Measurements from ENCODE around the gene PUM1. TPM values are rescaled to one million over a fixed set of nuclear protein-coding genes. Genes with fewer than 3 reads are reported as not detected.
A peak's percentile ranks its signal among the peaks of the same experiment; 100 is the strongest.

Gene PUM1
- total and polyA plus RNA-seq, 7 experiments from 2014 or later, result 114 to 226 (median 154) TPM

DNA sequence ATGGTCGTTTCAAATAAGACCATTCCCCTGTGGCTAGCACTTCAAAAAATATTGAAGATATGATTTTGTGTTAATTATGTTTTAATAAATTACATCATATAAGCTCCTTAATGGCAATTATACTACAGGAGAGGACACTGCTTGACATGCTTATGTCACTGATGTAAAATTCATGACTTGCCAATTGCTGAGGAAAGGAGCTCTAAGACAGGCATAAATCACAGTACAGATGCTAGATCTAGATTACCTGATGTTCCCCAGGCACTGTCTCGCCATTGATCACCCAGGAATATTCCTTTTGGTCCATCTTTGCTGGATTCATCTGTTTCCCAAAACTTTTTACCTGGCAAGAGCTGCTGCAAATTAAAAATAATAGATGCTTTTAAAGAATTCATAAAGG lies 58.8 kb downstream of the PUM1 start:
- no peak overlapping the region for H3K4me3 Mint-ChIP-seq
- H3K36me3 Mint-ChIP-seq, result peaks cover 6 to 49% (median 12%) of the 10 kb centered on the region in 5 donors
- intact Hi-C loops (cut with micrococcal nuclease), result no loop called here
- H3K4me1 Mint-ChIP-seq, result peaks cover 45 to 87% (median 81%) of the 10 kb centered on the region in 7 donors
- ChIA-PET POLR2A (no interaction called here), CTCF (no interaction called here)
- H3K27ac ChIP-seq (ENCODE audit: low read depth, low read length), result no peak overlapping the region
- H3K27me3 ChIP-seq (ENCODE audit: control insufficient read depth in 2 of 2, insufficient read depth in 2 of 2, low read length in 2 of 2), result no peaks in the 10 kb centered on the region
- H3K4me1 ChIP-seq (ENCODE audit: control insufficient read depth in 2 of 2, insufficient read depth in 2 of 2, low read length in 2 of 2), result peaks cover 16 to 20% of the 10 kb centered on the region in 2 donors
- H3K27me3 Mint-ChIP-seq, result no peaks in the 10 kb centered on the region
- no peaks in the 10 kb centered on the region for H3K9me3 ChIP-seq (ENCODE audit: control insufficient read depth in 2 of 3, low read length in 3 of 3)
- H3K9me3 Mint-ChIP-seq, result no peaks in the 10 kb centered on the region
- H3K4me3 ChIP-seq (ENCODE audit: low read length), result no peak overlapping the region
- ATAC-seq (no peak), DNase-seq (no peak)
- H3K36me3 ChIP-seq (ENCODE audit: control insufficient read depth in 2 of 3, insufficient read depth in 3 of 3, low read length in 3 of 3), result peaks cover 3 to 40% (median 16%) of the 10 kb centered on the region in 3 experiments
- no peak overlapping the region for H3K27ac Mint-ChIP-seq

DNA sequence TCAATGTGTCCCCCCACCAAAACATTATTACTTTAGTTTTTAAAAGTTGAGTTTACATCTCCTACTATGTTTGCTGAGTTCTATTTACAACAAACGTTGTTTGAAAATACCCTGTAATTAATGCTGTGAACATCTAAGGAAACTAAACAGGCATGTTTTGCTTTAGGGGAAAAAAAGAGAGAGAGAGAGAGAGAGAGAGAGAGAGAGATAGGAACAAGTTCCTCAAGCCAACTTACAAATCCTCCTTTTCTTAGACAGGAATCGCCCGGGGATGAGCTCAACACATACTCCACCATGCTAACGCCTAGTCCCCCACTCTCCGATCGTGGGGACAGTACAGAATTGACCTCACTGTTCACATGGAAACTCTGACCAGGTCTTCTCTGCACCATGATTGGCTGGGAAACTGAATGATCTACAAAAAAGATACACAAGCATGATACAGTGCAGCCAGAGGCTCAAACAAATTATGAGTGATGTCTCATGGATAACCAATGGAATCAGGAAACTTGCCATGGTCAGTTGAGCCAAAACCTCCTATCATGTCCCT lies 59.8 kb downstream of the PUM1 start:
- no peaks in the 10 kb centered on the region for H3K9me3 ChIP-seq (ENCODE audit: control insufficient read depth in 2 of 3, low read length in 3 of 3)
- ChIA-PET CTCF (no interaction called here), POLR2A (no interaction called here)
- peaks cover 10 to 16% of the 10 kb centered on the region in 2 donors for H3K4me1 ChIP-seq (ENCODE audit: control insufficient read depth in 2 of 2, insufficient read depth in 2 of 2, low read length in 2 of 2)
- no peaks in the 10 kb centered on the region for H3K9me3 Mint-ChIP-seq
- no peak overlapping the region for H3K4me3 Mint-ChIP-seq
- H3K27me3 ChIP-seq (ENCODE audit: control insufficient read depth in 2 of 2, insufficient read depth in 2 of 2, low read length in 2 of 2), result no peaks in the 10 kb centered on the region
- DNase-seq (no peak), ATAC-seq (no peak)
- intact Hi-C loops (cut with micrococcal nuclease), result no loop called here
- H3K4me1 Mint-ChIP-seq, result peaks cover 41 to 82% (median 74%) of the 10 kb centered on the region in 7 donors
- peaks cover 6 to 54% (median 12%) of the 10 kb centered on the region in 5 donors for H3K36me3 Mint-ChIP-seq
- H3K27me3 Mint-ChIP-seq, result no peaks in the 10 kb centered on the region
- H3K36me3 ChIP-seq (ENCODE audit: control insufficient read depth in 2 of 3, insufficient read depth in 3 of 3, low read length in 3 of 3), result peaks cover 3 to 40% (median 16%) of the 10 kb centered on the region in 3 experiments
- H3K27ac ChIP-seq (ENCODE audit: low read depth, low read length), result no peak overlapping the region
- peak overlapping the region in 3 of 9 donors; percentile 7 to 37 (median 30) for H3K27ac Mint-ChIP-seq
- H3K4me3 ChIP-seq (ENCODE audit: low read length), result no peak overlapping the region

DNA sequence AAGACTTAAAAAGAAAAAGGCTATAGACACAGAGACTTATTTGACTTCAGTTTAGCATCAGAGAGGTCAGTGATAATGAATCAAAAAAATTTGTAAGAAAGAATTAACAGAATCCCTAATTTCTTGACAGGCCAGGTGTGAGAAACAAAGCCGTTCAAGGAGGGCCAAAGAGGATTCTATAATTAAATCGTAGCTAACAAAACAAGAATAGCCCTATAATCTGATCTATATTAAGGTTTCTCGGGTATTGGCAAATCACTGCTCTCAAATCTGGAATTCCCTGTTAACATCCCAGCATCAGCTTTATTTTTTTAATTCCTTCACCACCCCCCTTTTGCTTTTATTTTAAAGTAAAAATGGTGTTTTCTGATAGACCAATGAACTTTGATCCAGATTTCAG lies 60.3 kb downstream of the PUM1 start:
- no peak overlapping the region for H3K4me3 ChIP-seq (ENCODE audit: low read length)
- intact Hi-C loops (cut with micrococcal nuclease), result no loop called here
- peaks cover 36 to 77% (median 73%) of the 10 kb centered on the region in 7 donors for H3K4me1 Mint-ChIP-seq
- CTCF ChIA-PET, result no interaction called here
- no peaks in the 10 kb centered on the region for H3K27me3 ChIP-seq (ENCODE audit: control insufficient read depth in 2 of 2, insufficient read depth in 2 of 2, low read length in 2 of 2)
- no peaks in the 10 kb centered on the region for H3K9me3 ChIP-seq (ENCODE audit: control insufficient read depth in 2 of 3, low read length in 3 of 3)
- H3K4me1 ChIP-seq (ENCODE audit: control insufficient read depth in 2 of 2, insufficient read depth in 2 of 2, low read length in 2 of 2), result peaks cover 10 to 11% of the 10 kb centered on the region in 2 donors
- no peaks in the 10 kb centered on the region for H3K27me3 Mint-ChIP-seq
- no peak overlapping the region for H3K27ac ChIP-seq (ENCODE audit: low read depth, low read length)
- H3K9me3 Mint-ChIP-seq, result no peaks in the 10 kb centered on the region
- peak overlapping the region in 3 of 9 donors; percentile 8 to 46 (median 36) for H3K27ac Mint-ChIP-seq
- H3K4me3 Mint-ChIP-seq, result no peak overlapping the region
- ATAC-seq, result no peak
- POLR2A ChIA-PET, result interaction anchor here (0.6 kb wide), 1 partner anchor 1998 kb away, joined by 3 read pairs; no protein-coding TSS in a partner anchor
- no peak for DNase-seq
- peaks cover 3 to 43% (median 16%) of the 10 kb centered on the region in 3 experiments for H3K36me3 ChIP-seq (ENCODE audit: control insufficient read depth in 2 of 3, insufficient read depth in 3 of 3, low read length in 3 of 3)
- peaks cover 7 to 54% (median 13%) of the 10 kb centered on the region in 5 donors for H3K36me3 Mint-ChIP-seq

DNA sequence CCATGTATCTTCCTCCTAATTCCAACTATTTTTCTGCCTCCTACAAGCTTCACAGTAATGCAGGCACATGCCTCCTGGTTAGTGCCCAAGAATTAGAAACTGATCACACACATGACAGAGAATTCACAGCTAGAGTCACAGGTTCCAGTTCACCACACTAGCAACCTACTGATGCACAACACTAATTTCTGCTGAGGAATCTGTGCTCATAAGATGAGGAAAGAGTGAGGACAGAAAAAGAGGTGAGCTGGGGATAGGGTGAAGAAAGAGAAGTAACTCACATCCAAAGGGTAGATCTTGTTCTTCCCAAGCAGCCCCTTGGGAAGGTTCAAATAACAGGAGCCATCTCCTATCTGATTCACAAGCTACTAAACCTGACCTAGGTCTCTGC lies 61.3 kb downstream of the PUM1 start:
- ChIA-PET CTCF (interaction anchor here (0.8 to 1.0 kb wide), 2 partner anchors 10 to 222 kb away, joined by 3 to 4 read pairs; no protein-coding TSS in a partner anchor), POLR2A (interaction anchor here (0.7 kb wide), 1 partner anchor 50 kb away, joined by 3 read pairs; no protein-coding TSS in a partner anchor)
- no peaks in the 10 kb centered on the region for H3K9me3 Mint-ChIP-seq
- DNase-seq, result no peak
- no peaks in the 10 kb centered on the region for H3K9me3 ChIP-seq (ENCODE audit: control insufficient read depth in 2 of 3, low read length in 3 of 3)
- no peak for ATAC-seq
- H3K27me3 ChIP-seq (ENCODE audit: control insufficient read depth in 2 of 2, insufficient read depth in 2 of 2, low read length in 2 of 2), result no peaks in the 10 kb centered on the region
- intact Hi-C loops (cut with micrococcal nuclease), result no loop called here
- H3K27ac Mint-ChIP-seq, result peak overlapping the region in 3 of 9 donors; percentile 13 to 54 (median 43)
- H3K27me3 Mint-ChIP-seq, result no peaks in the 10 kb centered on the region
- H3K4me1 Mint-ChIP-seq, result peaks cover 29 to 71% (median 68%) of the 10 kb centered on the region in 7 donors
- peaks cover 7 to 49% (median 14%) of the 10 kb centered on the region in 5 donors for H3K36me3 Mint-ChIP-seq
- H3K4me3 ChIP-seq (ENCODE audit: low read length), result no peak overlapping the region
- H3K36me3 ChIP-seq (ENCODE audit: control insufficient read depth in 2 of 3, insufficient read depth in 3 of 3, low read length in 3 of 3), result peaks cover 3 to 49% (median 16%) of the 10 kb centered on the region in 3 experiments
- no peak overlapping the region for H3K4me3 Mint-ChIP-seq
- H3K27ac ChIP-seq (ENCODE audit: low read depth, low read length), result no peak overlapping the region
- peaks cover 8% of the 10 kb centered on the region in 2 donors for H3K4me1 ChIP-seq (ENCODE audit: control insufficient read depth in 2 of 2, insufficient read depth in 2 of 2, low read length in 2 of 2)

DNA sequence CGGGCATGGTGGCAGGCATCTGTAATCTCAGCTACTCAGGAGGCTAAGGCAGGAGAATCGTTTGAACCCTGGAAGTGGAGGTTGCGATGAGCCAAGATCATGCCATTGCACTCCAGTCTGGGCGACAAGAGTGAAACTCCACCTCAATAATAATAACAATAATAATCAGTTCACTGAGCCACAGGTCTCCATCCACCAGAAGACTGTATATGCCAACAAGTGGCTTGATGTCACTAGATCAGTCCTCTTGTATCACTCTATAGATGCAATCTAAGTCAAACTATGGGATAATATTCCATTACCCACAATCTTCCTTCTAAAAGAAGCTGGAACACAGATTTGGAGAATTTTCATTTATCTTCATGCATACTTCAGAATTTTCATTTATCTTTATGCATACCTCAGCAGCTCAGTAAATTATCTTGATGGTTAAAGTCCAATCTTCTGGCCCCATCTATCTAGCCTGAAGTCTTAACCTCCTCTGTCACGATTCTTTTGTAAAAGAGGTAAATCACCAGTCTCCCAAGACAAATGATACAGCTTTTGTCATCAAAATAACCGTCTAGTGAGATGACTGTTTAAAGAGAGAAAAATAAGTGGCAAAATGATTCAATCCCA lies 61.8 kb downstream of the PUM1 start:
- no peaks in the 10 kb centered on the region for H3K9me3 ChIP-seq (ENCODE audit: control insufficient read depth in 2 of 3, low read length in 3 of 3)
- intact Hi-C loops (cut with micrococcal nuclease), result no loop called here
- ChIA-PET CTCF (interaction anchor here (0.8 to 1.0 kb wide), 3 partner anchors 8 to 222 kb away, joined by 3 to 4 read pairs (median 3); no protein-coding TSS in a partner anchor), POLR2A (interaction anchor here (0.7 kb wide), 1 partner anchor 50 kb away, joined by 3 read pairs; no protein-coding TSS in a partner anchor)
- H3K27me3 ChIP-seq (ENCODE audit: control insufficient read depth in 2 of 2, insufficient read depth in 2 of 2, low read length in 2 of 2), result no peaks in the 10 kb centered on the region
- H3K36me3 Mint-ChIP-seq, result peaks cover 7 to 52% (median 14%) of the 10 kb centered on the region in 5 donors
- H3K27me3 Mint-ChIP-seq, result no peaks in the 10 kb centered on the region
- no peak overlapping the region for H3K27ac ChIP-seq (ENCODE audit: low read depth, low read length)
- ATAC-seq (no peak), DNase-seq (no peak)
- H3K27ac Mint-ChIP-seq, result peak overlapping the region in 2 of 9 donors; percentile 34 to 43
- peaks cover 3 to 53% (median 16%) of the 10 kb centered on the region in 3 experiments for H3K36me3 ChIP-seq (ENCODE audit: control insufficient read depth in 2 of 3, insufficient read depth in 3 of 3, low read length in 3 of 3)
- peaks cover 27 to 72% (median 68%) of the 10 kb centered on the region in 7 donors for H3K4me1 Mint-ChIP-seq
- H3K4me1 ChIP-seq (ENCODE audit: control insufficient read depth in 2 of 2, insufficient read depth in 2 of 2, low read length in 2 of 2), result peaks cover 7 to 8% of the 10 kb centered on the region in 2 donors
- no peak overlapping the region for H3K4me3 ChIP-seq (ENCODE audit: low read length)
- no peak overlapping the region for H3K4me3 Mint-ChIP-seq
- no peaks in the 10 kb centered on the region for H3K9me3 Mint-ChIP-seq

DNA sequence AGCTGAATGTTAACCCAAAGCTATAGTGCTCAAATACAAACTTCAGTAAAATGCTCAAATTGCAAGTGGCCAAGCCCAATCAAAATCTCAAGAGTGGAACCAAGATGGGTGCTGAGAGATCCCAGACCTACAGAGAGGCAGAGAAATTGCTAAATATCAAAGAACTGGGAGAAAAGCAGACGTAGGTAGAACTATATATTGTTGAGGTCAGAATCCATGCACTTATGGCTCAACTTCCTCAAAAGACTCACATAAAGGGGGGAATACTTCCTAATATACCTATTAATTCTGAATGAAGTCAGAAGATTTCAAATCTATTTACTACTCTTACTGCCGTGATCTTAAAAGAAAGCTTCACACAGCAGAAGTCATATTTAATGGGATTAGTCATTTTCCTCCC lies 65.2 kb downstream of the PUM1 start:
- Mint-ChIP-seq H3K4me1 (peaks cover 24 to 72% (median 70%) of the 10 kb centered on the region in 7 donors), H3K27me3 (no peaks in the 10 kb centered on the region), H3K36me3 (peaks cover 12 to 62% (median 24%) of the 10 kb centered on the region in 5 donors), H3K4me3 (peak overlapping the region in 1 of 10 donors; percentile 13), H3K27ac (no peak overlapping the region), H3K9me3 (no peaks in the 10 kb centered on the region)
- peaks cover 6 to 47% (median 13%) of the 10 kb centered on the region in 3 experiments for H3K36me3 ChIP-seq (ENCODE audit: control insufficient read depth in 2 of 3, insufficient read depth in 3 of 3, low read length in 3 of 3)
- DNase-seq (no peak), ATAC-seq (no peak)
- ChIA-PET CTCF (no interaction called here), POLR2A (interaction anchor here (0.8 kb wide), 1 partner anchor 24 kb away, joined by 3 read pairs; no protein-coding TSS in a partner anchor)
- intact Hi-C loops (cut with micrococcal nuclease), result no loop called here
- H3K4me3 ChIP-seq (ENCODE audit: low read length), result no peak overlapping the region
- no peak overlapping the region for H3K27ac ChIP-seq (ENCODE audit: low read depth, low read length)
- no peaks in the 10 kb centered on the region for H3K9me3 ChIP-seq (ENCODE audit: control insufficient read depth in 2 of 3, low read length in 3 of 3)
- H3K27me3 ChIP-seq (ENCODE audit: control insufficient read depth in 2 of 2, insufficient read depth in 2 of 2, low read length in 2 of 2), result no peaks in the 10 kb centered on the region
- H3K4me1 ChIP-seq (ENCODE audit: control insufficient read depth in 2 of 2, insufficient read depth in 2 of 2, low read length in 2 of 2), result peaks cover 0 to 3% of the 10 kb centered on the region in 2 donors

Measured in naive thymus-derived CD4-positive, alpha-beta T cell (primary cell).